ENCODE results near the gene CYP19A1. TPM values are rescaled to one million over a fixed set of nuclear protein-coding genes. Genes with fewer than 3 reads are reported as not detected.

Gene CYP19A1
- total and polyA plus RNA-seq, 10 of the 15 experiments (the other 5 are each of a cell fraction or from before 2014, with no cell fraction given): 0.08 to 1.8 (median 0.70) TPM

DNA sequence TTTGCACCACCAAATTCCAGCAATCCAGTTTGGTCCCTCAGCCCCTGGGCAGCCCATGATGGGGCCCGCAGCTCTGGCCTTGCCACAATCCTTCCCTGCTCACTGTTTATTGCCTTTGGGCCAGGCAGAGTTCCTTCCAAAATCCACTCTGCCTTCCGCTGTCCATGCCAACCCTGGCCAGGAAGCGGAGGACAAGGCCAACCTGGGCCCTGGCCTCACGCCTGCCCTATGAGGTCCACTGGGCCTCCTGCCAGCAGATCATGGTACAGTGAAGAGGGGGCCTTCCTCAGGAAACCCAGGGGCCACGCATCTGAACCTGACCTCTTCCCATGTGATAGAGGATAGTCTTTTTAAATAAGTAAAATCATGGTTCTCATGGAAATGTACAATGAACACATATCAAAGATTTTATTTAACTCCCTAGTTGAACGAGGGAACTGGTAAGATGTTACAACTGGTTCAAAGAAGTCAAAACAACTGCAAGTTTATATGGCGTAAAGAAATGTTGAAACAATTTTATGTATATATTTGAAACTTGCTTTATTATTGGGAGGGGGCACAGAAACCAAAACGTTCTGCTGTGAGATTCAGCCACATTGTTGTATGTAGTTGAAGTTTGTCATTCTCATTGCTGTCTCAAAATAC is 147.8 kb downstream of the CYP19A1 start:
- ATAC-seq (no peak), FAIRE-seq (no peak), DNase-seq (ENCODE audit: low read depth, low spot score) (no peak)
- no peak overlapping the region for H3K9ac ChIP-seq (ENCODE audit: control insufficient read depth, insufficient read depth, low read length)
- H3K36me3 ChIP-seq (ENCODE audit: control insufficient read depth in 2 of 2, insufficient read depth in 2 of 2, low read length in 1 of 2): no peaks in the 10 kb centered on the region
- SMC1A ChIA-PET (ENCODE audit: uncharacterized antibody, unreplicated experiment): interaction anchor here (1.0 kb wide), 1 partner anchor 28 kb away, joined by 4 read pairs; no protein-coding TSS in a partner anchor
- H4K20me1 ChIP-seq (ENCODE audit: control insufficient read depth, insufficient read depth): no peaks in the 10 kb centered on the region
- H2AFZ ChIP-seq (ENCODE audit: control insufficient read depth, low read depth, low read length): no peak overlapping the region
- BruUV-seq (replicated peaks): no TSS peak
- no peak overlapping the region for H3K4me3 ChIP-seq
- in situ Hi-C loops (cut with MboI) (no loop called here), intact Hi-C loops (cut with micrococcal nuclease; ENCODE audit: unreplicated experiment) (no loop called here)
- no peaks in the 10 kb centered on the region; the same call in 1 of the 2 replicates for H3K4me1 ChIP-seq (ENCODE audit: control insufficient read depth, insufficient read depth, low read length)
- H3K27me3 ChIP-seq (replicated peaks in 1 of 2; ENCODE audit: control insufficient read depth in 2 of 2, insufficient read depth in 2 of 2, low read length in 1 of 2): peaks cover 0 to 3% of the 10 kb centered on the region in 2 experiments; a peak in 3 of 4 replicates
- CTCF ChIA-PET: interaction anchor here (1.7 to 9.4 kb wide), 4 partner anchors 8 to 39 kb away, joined by 7 to 102 read pairs (median 18); no protein-coding TSS in a partner anchor
- POLR2A ChIA-PET: no interaction called here
- H3K27ac ChIP-seq (ENCODE audit: control insufficient read depth, insufficient read depth): no peak overlapping the region
- H3K9me3 ChIP-seq (replicated peaks; ENCODE audit: control insufficient read depth, insufficient read depth, low read length): no peaks in the 10 kb centered on the region
- RAD21 ChIA-PET (ENCODE audit: unreplicated experiment): no interaction called here
- no peak for TF ChIP-seq HDGF (IDR thresholded peaks at IDR 0.05)
- TF ChIP-seq KAT2A (conservative IDR thresholded peaks at IDR 0.05; ENCODE audit: control insufficient read depth, low read depth, low read length): no peak
- no peak for TF ChIP-seq TCF12 (IDR thresholded peaks at IDR 0.05; ENCODE audit: low read depth, low read length)
- TF ChIP-seq NFXL1 (IDR thresholded peaks at IDR 0.05; ENCODE audit: borderline replicate concordance): no peak
- no peak for TF ChIP-seq MTA3 (IDR thresholded peaks at IDR 0.05; ENCODE audit: borderline replicate concordance, low read length)
- no peak for TF ChIP-seq NR2C2 (IDR thresholded peaks at IDR 0.05; ENCODE audit: borderline replicate concordance, control insufficient read depth, insufficient read length, low read depth)
- TF ChIP-seq SMARCA5 (IDR thresholded peaks at IDR 0.05): no peak
- TF ChIP-seq RAD51 (IDR thresholded peaks at IDR 0.05): no peak
- TF ChIP-seq CBFB (IDR thresholded peaks at IDR 0.05; ENCODE audit: low read depth): no peak
- no peak for TF ChIP-seq ZNF217 (IDR thresholded peaks at IDR 0.05)
- TF ChIP-seq CEBPB (IDR thresholded peaks at IDR 0.05; ENCODE audit: borderline replicate concordance in 1 of 2, low read depth in 2 of 2, low read length in 2 of 2): no peak
- TF ChIP-seq, protein P1, sequence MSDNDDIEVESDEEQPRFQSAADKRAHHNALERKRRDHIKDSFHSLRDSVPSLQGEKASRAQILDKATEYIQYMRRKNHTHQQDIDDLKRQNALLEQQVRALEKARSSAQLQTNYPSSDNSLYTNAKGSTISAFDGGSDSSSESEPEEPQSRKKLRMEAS (IDR thresholded peaks at IDR 0.05; ENCODE audit: low read depth, low read length): no peak
- WGBS (ENCODE audit: insufficient coverage, insufficient replicate concordance, low lambda C conversion rate, missing lambda C conversion rate): 50% methylated on average over 8 of the region's 8 CpGs
- no peak overlapping the region for H3K4me2 ChIP-seq (ENCODE audit: control insufficient read depth, insufficient read depth)
- H3K79me2 ChIP-seq (ENCODE audit: control insufficient read depth, insufficient read depth, low read length): no peaks in the 10 kb centered on the region
